ELF-1 (cell line): ENCODE measurements around the gene DEDD2.

Experiments used
- DNase-seq: peaks from one replicate; pipeline ENCODE4 v3.0.0-alpha.2; 2016; ENCODE audit warnings: low read depth, low spot score

Gene DEDD2

GRCh38 chr19:42248270-42249148 lies 31.0 kb upstream of the DEDD2 start:
- DNase-seq: no peak

GRCh38 chr19:42247640-42248199 lies 30.2 kb upstream of the DEDD2 start:
- no peak for DNase-seq

GRCh38 chr19:42246922-42247639 lies 29.6 kb upstream of the DEDD2 start:
- DNase-seq: no peak

DNA sequence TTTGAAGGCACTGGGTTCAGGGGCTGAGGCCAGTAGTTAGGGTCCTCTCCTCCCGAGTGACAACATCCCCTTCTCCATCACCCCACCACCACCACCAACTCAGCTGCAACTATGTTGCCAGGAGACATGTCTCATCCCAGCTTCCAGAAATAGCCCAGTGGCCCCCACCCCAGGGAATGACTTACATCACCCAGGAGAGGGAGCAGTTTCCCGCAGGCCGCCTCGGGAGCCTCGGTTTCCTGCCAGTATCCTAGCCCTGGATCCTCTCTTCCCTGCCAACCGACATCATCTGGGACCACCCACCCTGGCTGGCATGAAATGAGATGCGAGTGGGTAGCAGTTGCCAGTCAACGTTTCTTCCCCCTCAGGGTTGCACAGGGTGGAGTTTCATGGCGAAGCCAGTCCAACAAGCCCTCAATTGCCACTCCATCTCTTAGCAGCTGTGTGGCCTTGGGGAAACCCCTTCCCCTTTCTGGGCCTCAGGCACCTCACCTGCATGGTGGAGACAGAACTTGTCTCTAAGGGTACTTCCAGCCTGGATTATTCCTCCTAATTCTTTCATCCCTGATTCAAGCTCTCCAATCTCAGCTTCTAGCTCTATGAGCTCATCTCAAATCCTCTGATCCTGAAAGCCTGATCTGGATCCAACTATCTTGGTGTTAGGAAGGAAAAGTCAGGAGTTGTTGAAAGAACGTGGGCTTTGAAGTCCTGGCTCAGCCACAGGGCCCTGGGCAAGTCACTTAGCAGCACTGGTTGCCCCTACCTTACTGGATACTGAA lies 28.9 kb upstream of the DEDD2 start:
- peak; percentile 76 for DNase-seq

- DNase-seq: no peak
Measured at GRCh38 chr19:42245231-42245630, 27.8 kb upstream of the DEDD2 start.

DNA sequence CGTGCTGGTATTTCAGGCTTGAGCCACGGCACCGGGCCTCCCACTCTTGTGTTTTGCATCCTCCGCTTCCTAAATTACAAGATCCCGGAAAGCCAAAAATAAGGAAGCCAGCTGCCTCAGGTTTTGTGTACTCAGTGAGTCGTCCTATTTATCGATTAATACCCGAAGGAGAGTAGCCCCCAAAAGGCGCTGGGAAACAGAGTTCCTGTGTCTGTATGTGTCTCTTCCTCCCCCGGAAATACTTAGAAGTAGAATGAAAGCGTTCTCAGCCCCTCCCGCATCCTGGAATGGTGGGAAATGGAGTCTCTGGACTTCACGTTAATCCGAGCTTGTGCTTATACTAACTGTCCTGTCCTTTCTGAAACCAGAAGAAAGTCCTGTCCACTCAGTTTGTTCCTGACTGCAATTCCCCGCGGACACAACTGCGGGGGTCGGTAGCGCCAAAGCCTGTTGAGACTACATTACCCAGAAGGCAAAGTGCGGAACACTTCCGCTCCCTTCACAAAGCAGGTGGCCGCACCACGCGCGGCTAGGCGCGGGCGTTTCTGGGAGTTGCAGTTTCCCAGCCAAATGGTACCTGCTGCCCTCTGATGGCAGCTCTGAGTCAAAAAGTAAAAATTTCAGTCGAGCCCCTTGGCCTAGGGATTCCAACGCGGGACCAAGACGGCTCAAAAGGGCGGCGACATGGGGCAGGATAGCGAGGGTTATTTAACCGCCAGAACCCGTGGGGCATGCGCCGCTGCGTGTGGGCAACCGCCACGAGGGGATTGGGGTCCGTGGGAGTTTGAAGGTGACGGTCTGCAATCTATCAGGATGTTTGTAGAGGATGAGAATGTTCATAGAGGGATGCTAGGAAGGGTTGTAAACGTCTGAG lies 27.1 kb upstream of the DEDD2 start:
- peak; percentile 98 for DNase-seq

GRCh38 chr19:42242512-42243409 lies 25.3 kb upstream of the DEDD2 start, which contains the start of gene GSK3A:
Gene GSK3A, minus strand, starts transcription at chr19:42242602. Its CDS starts 137 bp downstream, at chr19:42242465.
- peak; percentile 99 for DNase-seq

DNA sequence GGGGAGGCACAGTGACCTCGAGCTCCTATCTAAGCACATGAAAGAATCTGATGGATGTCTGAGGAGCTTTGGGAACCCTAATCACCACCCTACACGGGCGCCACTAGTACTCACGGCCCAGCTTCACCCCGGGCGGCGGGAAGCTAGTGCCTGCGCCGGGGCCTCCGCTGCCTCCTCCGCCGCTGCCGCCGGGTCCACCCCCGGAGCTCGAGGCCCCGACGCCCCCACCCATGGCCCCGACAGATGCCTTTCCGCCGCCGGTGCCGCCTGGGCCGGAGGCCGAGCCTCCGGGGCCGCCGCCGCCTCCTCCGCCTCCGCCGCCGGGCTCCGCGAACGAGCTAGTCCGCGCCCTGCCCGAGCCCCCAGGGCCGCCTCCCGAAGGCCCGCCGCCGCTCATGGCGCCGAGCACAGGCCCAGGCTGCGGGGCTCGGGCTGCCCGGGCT lies 24.6 kb upstream of the DEDD2 start:
- DNase-seq: no peak

- DNase-seq: no peak
Measured at GRCh38 chr19:42241279-42241678, 23.8 kb upstream of the DEDD2 start.

GRCh38 chr19:42239544-42240220 lies 22.2 kb upstream of the DEDD2 start:
- DNase-seq: no peak

GRCh38 chr19:42235181-42235580 lies 17.7 kb upstream of the DEDD2 start:
- no peak for DNase-seq

GRCh38 chr19:42234364-42234763 lies 16.9 kb upstream of the DEDD2 start:
- DNase-seq: no peak

DNA sequence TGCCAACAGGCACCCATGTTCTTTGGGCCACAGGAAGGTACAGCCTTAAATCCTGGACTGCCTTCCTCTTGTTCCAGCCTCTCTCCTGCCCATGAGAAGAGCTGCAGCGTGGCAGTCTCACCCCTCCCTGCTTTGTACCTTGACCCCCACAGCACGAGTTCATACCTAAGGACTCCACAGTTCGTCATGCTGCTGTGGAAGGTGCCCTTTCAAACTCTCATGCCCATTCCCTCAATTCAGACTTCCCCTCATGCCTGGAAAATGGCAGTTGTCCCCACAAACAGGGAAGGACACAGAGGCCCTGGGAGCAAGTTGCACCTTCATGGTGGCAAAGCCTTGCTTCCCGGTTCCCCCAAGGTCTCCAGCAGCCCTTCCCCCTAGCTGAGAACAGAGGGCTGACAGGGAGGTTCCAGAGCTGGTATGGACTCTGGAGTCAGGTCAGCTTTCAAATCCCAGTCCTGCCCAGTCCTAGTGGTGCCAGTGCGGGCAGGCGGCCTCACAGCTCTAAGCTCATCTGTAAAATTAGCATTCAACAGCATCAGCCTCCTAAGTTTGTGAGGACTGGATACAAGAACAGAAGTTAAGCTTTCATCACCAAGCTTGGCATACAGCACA lies 16.3 kb upstream of the DEDD2 start:
- DNase-seq: no peak

DNA sequence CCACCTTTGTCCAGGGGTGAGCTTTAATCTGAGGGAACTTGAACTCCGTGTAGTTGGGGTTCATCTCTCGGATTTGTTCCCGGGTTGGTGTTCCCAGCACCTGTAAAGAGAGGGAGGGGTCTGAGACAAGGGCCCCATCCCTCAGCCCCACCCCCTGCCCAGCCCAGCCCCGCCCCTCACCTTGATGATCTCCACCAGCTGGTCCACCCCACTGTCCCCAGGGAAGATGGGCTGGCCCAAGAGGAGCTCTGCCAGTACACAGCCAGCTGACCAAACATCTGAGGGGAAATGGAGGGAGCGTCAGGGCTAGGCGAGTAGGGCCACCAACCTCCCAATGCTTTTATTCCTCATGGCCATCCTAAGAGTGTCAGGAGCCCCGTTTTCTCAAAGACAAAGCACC lies 15.6 kb upstream of the DEDD2 start:
- DNase-seq: no peak

GRCh38 chr19:42232435-42232834 lies 15.0 kb upstream of the DEDD2 start:
- DNase-seq: no peak

DNA sequence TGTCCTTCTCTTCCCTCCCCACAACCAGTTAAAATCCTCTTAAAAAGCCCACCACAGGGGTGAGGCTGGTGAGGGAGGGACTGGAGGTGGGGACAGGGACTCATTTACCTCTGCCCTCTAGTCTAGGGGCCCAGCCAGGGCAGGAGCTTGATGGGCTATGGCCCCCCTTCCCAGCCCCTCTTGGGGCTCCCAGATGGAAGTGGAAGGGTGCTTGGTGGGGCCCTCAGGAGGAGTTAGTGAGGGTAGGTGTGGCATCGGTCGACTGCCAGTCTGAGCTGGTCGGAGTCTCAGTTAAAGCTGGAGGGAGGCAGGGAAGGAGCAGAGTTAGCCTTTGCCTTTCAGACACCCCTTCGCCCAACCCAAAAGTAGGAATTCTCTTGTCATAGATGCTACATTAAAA lies 13.1 kb upstream of the DEDD2 start:
- no peak for DNase-seq

DNA sequence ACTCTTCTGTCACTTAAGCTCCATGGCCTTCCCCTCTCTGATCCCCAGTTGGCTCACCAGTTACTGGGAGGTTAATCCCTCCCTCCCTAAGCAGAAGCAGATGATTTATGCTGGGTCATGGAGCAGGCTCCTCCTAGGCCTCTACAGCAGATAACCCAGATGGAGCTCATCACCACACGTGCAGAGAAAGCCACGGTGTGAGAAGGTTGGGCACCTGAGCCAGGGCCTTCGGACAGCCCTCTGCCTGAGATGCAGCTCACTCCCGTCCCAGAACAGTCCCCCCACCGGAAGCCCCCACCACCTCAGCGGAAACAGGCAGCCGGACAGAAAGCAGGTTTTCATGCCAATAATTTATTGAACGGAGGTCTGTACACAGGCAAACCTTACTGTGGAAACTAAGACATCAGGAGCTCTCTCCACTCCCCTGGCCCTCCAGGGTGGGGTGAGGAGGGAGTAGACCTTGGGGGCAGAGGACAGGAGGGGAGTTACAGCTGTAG lies 12.4 kb upstream of the DEDD2 start:
- DNase-seq: no peak

DNA sequence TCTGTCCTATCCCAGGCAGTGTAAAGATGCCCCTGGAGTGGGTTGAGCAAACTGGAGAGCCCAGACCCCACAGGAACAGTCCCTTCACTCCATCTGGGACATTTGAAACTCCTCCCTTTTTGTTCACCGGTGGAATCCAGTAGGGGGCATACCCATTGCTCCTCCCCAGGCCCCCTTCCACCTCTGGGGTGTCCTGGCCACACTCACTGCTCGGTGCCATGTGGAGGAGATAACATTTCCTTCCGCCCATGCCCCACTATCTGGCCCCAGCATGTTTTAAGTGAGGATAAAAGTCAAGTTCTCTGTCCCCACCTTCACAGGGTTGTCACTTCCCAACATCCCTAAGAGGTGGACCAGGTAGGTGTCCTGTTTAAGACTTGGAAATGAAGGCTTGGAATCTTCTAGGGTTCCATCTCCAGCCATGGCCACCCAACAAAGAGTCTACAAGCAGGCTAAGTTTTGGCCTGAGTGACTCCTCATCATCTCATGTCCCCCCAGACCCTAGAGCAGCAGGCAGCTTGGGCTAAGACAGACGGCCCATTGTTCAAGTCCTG lies 11.9 kb upstream of the DEDD2 start:
- DNase-seq: no peak
